ENCODE data around the gene APOL6.
"Not testable (repeated sequence)": the region's sequence is repeated elsewhere in the genome, so short reads cannot be mapped to it uniquely, and the experiment has no call there.

Gene APOL6

GRCh38 chr22:35618427-35619223, 29.6 kb upstream of the APOL6 start:
- no peak for DNase-seq (ENCODE audit: low spot score)

- no peak for DNase-seq (ENCODE audit: low spot score)
Observed at GRCh38 chr22:35619336-35620094, 28.7 kb upstream of the APOL6 start.

GRCh38 chr22:35620624-35621251, 27.5 kb upstream of the APOL6 start:
- no peak for DNase-seq (ENCODE audit: low spot score)

GRCh38 chr22:35621451-35621850, 26.8 kb upstream of the APOL6 start:
- DNase-seq (ENCODE audit: low spot score) = no peak

- no peak for DNase-seq (ENCODE audit: low spot score)
Observed at GRCh38 chr22:35622191-35622913, 25.9 kb upstream of the APOL6 start.

GRCh38 chr22:35623885-35624284, 24.4 kb upstream of the APOL6 start:
- not testable (repeated sequence) for DNase-seq (ENCODE audit: low spot score)

- DNase-seq (ENCODE audit: low spot score) = no peak
Observed at GRCh38 chr22:35624547-35624946, 23.7 kb upstream of the APOL6 start.

- DNase-seq (ENCODE audit: low spot score) = no peak
Observed at GRCh38 chr22:35625763-35626432, 22.3 kb upstream of the APOL6 start.

GRCh38 chr22:35627267-35628041, 20.8 kb upstream of the APOL6 start:
- DNase-seq (ENCODE audit: low spot score) = peak; percentile 72

- no peak for DNase-seq (ENCODE audit: low spot score)
Observed at GRCh38 chr22:35628732-35629131, 19.5 kb upstream of the APOL6 start.

GRCh38 chr22:35629406-35630216, 18.6 kb upstream of the APOL6 start:
- DNase-seq (ENCODE audit: low spot score) = peak; percentile 92

- DNase-seq (ENCODE audit: low spot score) = peak; percentile 58
Observed at GRCh38 chr22:35630387-35630793, 17.9 kb upstream of the APOL6 start.

- DNase-seq (ENCODE audit: low spot score) = no peak
Observed at GRCh38 chr22:35630891-35631290, 17.4 kb upstream of the APOL6 start.

GRCh38 chr22:35631597-35631996, 16.6 kb upstream of the APOL6 start:
- DNase-seq (ENCODE audit: low spot score) = peak; percentile 21

GRCh38 chr22:35632935-35633334, 15.3 kb upstream of the APOL6 start:
- DNase-seq (ENCODE audit: low spot score) = no peak

GRCh38 chr22:35633520-35633919, 14.7 kb upstream of the APOL6 start:
- no peak for DNase-seq (ENCODE audit: low spot score)

GRCh38 chr22:35634015-35634414, 14.2 kb upstream of the APOL6 start:
- DNase-seq (ENCODE audit: low spot score) = no peak

- no peak for DNase-seq (ENCODE audit: low spot score)
Observed at GRCh38 chr22:35634943-35635540, 13.2 kb upstream of the APOL6 start.

GRCh38 chr22:35637254-35637653, 11.0 kb upstream of the APOL6 start:
- no peak for DNase-seq (ENCODE audit: low spot score)

- DNase-seq (ENCODE audit: low spot score) = no peak
Observed at GRCh38 chr22:35638001-35638400, 10.2 kb upstream of the APOL6 start.

Data from AG08396 (cell line).